ENCODE data around the gene ACY1. TPM values are rescaled to one million over a fixed set of nuclear protein-coding genes. Genes with fewer than 3 reads are reported as not detected.

ACY1 gene
- total and polyA plus RNA-seq, 2 of the 13 experiments (the other 11 are each of a cell fraction or from before 2014, with no cell fraction given), result 113 to 162 TPM

GRCh38 chr3:51967384-51968169, 15.8 kb upstream of the ACY1 start, which contains the start of gene PCBP4 (continued):
- TF ChIP-seq ZNF562 (CRISPR knock-in tag; IDR thresholded peaks at IDR 0.05; ENCODE audit: borderline replicate concordance), result no peak
- TF ChIP-seq BRF2 (CRISPR knock-in tag; IDR thresholded peaks at IDR 0.05), result no peak
- no peak for TF ChIP-seq POGK (CRISPR knock-in tag; conservative IDR thresholded peaks at IDR 0.05)
- TF ChIP-seq CREM (IDR thresholded peaks at IDR 0.05), result no peak
- no peak for TF ChIP-seq CREM (CRISPR knock-in tag; IDR thresholded peaks at IDR 0.05)
- no peak for TF ChIP-seq PLRG1 (conservative IDR thresholded peaks at IDR 0.05)
- TF ChIP-seq ZNF160 (CRISPR knock-in tag; IDR thresholded peaks at IDR 0.05), result no peak
- no peak for TF ChIP-seq ZNF557 (CRISPR knock-in tag; IDR thresholded peaks at IDR 0.05)
- no peak for TF ChIP-seq RARA (CRISPR knock-in tag; IDR thresholded peaks at IDR 0.05)
- TF ChIP-seq ZSCAN20 (CRISPR knock-in tag; IDR thresholded peaks at IDR 0.05; ENCODE audit: borderline replicate concordance), result no peak
- TF ChIP-seq SP4 (CRISPR knock-in tag; IDR thresholded peaks at IDR 0.05), result peak; percentile 64; the same call in 1 of the 2 replicates
- no peak for TF ChIP-seq ZNF629 (CRISPR knock-in tag; conservative IDR thresholded peaks at IDR 0.05)
- TF ChIP-seq ZNF362 (CRISPR knock-in tag; IDR thresholded peaks at IDR 0.05; ENCODE audit: borderline replicate concordance), result no peak
- TF ChIP-seq BCL3 (CRISPR knock-in tag; IDR thresholded peaks at IDR 0.05), result no peak
- no peak for TF ChIP-seq ZNF318 (CRISPR knock-in tag; IDR thresholded peaks at IDR 0.05)

Data from HepG2 (cell line).